IPS DF 6.9 (cell line): Measurements from ENCODE around the gene APOC4.

Source experiments
- DNase-seq: peaks from one replicate; pipeline ENCODE4 v3.0.0-alpha.2; 2013; ENCODE audit warnings: low read depth, low spot score
- H3K27ac ChIP-seq: one replicate; pipeline ENCODE4 v1.5.1; 2013; ENCODE audit warnings: low read length, control low read depth
- H3K27me3 ChIP-seq: 2 replicates; pipeline ENCODE4 v1.6.1; 2013; ENCODE audit warnings: mild to moderate bottlenecking, low read length; ENCODE audit not compliant: control insufficient read depth, insufficient read depth
- H3K36me3 ChIP-seq: 2 replicates; pipeline ENCODE4 v1.6.1; 2013; ENCODE audit warnings: low read length; ENCODE audit not compliant: control insufficient read depth, insufficient read depth
- H3K4me1 ChIP-seq: 2 replicates; pipeline ENCODE4 v1.6.1; 2013; ENCODE audit warnings: low read length; ENCODE audit not compliant: control insufficient read depth, insufficient read depth
- H3K4me3 ChIP-seq: 2 replicates; pipeline ENCODE4 v1.5.1; 2013; ENCODE audit warnings: mild to moderate bottlenecking, low read length
- H3K9me3 ChIP-seq: 2 replicates; pipeline ENCODE4 v1.6.1; 2013; ENCODE audit warnings: low read length, inconsistent platforms; ENCODE audit not compliant: control insufficient read depth, insufficient read depth
- WGBS: extraction: QIAGEN DNeasy Blood & Tissue Kit; methylation state at CpG from one replicate; pipeline ENCODE4 v1.1.7; 2013; ENCODE audit warnings: mixed read lengths, missing lambda C conversion rate; ENCODE audit not compliant: insufficient read length, insufficient coverage; 5-methylcytosine and 5-hydroxymethylcytosine counted together

Gene APOC4

DNA sequence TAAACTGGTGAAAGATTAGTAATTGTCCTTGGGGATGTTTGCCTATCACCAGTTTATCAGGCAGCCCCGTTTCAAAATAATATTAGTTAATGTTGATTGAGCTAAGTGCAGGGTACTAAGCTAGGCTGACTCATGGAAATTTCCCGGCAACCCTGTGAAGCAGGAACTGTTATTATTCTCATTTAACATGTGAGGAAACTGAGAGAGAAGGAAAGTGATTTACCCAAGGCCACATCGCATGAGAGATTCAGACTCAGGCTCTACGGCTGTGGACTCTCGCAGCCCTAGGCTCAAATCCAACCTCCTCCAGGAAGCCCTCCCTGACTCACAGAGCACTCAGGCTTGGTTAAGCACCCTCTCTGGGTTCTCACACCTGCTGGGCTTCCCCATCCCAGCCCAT is 32.8 kb downstream of the APOC4 start:
- H3K27ac ChIP-seq, result no peak overlapping the region
- DNase-seq, result no peak
- no peaks in the 10 kb centered on the region for H3K27me3 ChIP-seq
- no CpG with 5 or more reads among the region's 5 CpGs for WGBS
- H3K9me3 ChIP-seq, result no peaks in the 10 kb centered on the region
- peaks cover 34% of the 10 kb centered on the region; the same call in 1 of the 2 replicates for H3K36me3 ChIP-seq
- H3K4me1 ChIP-seq, result no peaks in the 10 kb centered on the region
- H3K4me3 ChIP-seq, result no peak overlapping the region

- Histone ChIP-seq H3K27ac (no peak overlapping the region), H3K27me3 (no peaks in the 10 kb centered on the region), H3K36me3 (peaks cover 34% of the 10 kb centered on the region; the same call in 1 of the 2 replicates), H3K4me1 (no peaks in the 10 kb centered on the region), H3K9me3 (no peaks in the 10 kb centered on the region), H3K4me3 (no peak overlapping the region)
- no CpG with 5 or more reads among the region's 4 CpGs for WGBS
- DNase-seq, result no peak
Measured at GRCh38 chr19:44975444-44975843, 33.4 kb downstream of the APOC4 start.

GRCh38 chr19:44984005-44984404 is 42.0 kb downstream of the APOC4 start:
- DNase-seq, result no peak
- no CpG with 5 or more reads among the region's 9 CpGs for WGBS

GRCh38 chr19:44985445-44985844 is 43.4 kb downstream of the APOC4 start:
- Histone ChIP-seq H3K27me3 (no peaks in the 10 kb centered on the region), H3K4me3 (no peak overlapping the region), H3K36me3 (peaks cover 8% of the 10 kb centered on the region), H3K4me1 (no peaks in the 10 kb centered on the region), H3K27ac (no peak overlapping the region), H3K9me3 (no peaks in the 10 kb centered on the region)
- DNase-seq, result no peak
- no CpG with 5 or more reads among the region's 4 CpGs for WGBS

More at GRCh38 chr19:44984005-44984404, 42.0 kb downstream of the APOC4 start:
- no peaks in the 10 kb centered on the region for H3K27me3 ChIP-seq
- H3K27ac ChIP-seq, result no peak overlapping the region
- no peaks in the 10 kb centered on the region for H3K9me3 ChIP-seq
- H3K36me3 ChIP-seq, result peaks cover 12% of the 10 kb centered on the region
- H3K4me3 ChIP-seq, result no peak overlapping the region
- H3K4me1 ChIP-seq, result no peaks in the 10 kb centered on the region

- Histone ChIP-seq H3K4me3 (no peak overlapping the region), H3K4me1 (no peaks in the 10 kb centered on the region), H3K9me3 (no peaks in the 10 kb centered on the region), H3K36me3 (peaks cover 10% of the 10 kb centered on the region), H3K27ac (no peak overlapping the region), H3K27me3 (no peaks in the 10 kb centered on the region)
- DNase-seq, result no peak
- no CpG with 5 or more reads among the region's 7 CpGs for WGBS
Measured at GRCh38 chr19:44986389-44986788, 44.4 kb downstream of the APOC4 start.

DNA sequence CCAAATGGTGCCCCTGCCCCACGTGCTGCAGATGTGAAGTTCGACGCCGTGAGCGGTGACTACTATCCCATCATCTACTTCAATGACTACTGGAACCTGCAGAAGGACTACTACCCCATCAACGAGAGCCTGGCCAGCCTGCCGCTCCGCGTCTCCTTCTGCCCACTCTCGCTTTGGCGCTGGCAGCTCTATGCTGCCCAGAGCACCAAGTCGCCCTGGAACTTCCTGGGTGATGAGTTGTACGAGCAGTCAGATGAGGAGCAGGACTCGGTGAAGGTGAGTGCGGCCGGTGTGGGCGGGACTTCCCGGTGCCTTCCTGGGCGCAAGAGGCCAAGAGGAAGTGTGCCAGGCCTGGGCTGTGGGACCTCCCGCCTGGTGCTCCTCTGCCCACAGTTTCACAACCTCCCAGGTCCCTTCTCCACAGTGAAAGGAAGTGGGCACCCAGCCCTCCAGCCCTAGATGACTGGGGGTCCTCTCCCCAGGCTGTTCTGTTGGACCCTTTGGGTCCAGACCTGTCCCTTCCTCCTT is 45.2 kb downstream of the APOC4 start:
- no peaks in the 10 kb centered on the region for H3K4me1 ChIP-seq
- H3K4me3 ChIP-seq, result no peak overlapping the region
- no peaks in the 10 kb centered on the region for H3K27me3 ChIP-seq
- H3K27ac ChIP-seq, result no peak overlapping the region
- WGBS, result no CpG with 5 or more reads among the region's 20 CpGs
- H3K9me3 ChIP-seq, result no peaks in the 10 kb centered on the region
- H3K36me3 ChIP-seq, result peaks cover 14% of the 10 kb centered on the region
- DNase-seq, result no peak

- WGBS, result no CpG with 5 or more reads among the region's 9 CpGs
- Histone ChIP-seq H3K36me3 (peaks cover 21% of the 10 kb centered on the region), H3K4me1 (no peaks in the 10 kb centered on the region), H3K9me3 (no peaks in the 10 kb centered on the region), H3K27me3 (no peaks in the 10 kb centered on the region), H3K27ac (no peak overlapping the region), H3K4me3 (no peak overlapping the region)
- no peak for DNase-seq
Measured at GRCh38 chr19:44988273-44988672, 46.2 kb downstream of the APOC4 start.

DNA sequence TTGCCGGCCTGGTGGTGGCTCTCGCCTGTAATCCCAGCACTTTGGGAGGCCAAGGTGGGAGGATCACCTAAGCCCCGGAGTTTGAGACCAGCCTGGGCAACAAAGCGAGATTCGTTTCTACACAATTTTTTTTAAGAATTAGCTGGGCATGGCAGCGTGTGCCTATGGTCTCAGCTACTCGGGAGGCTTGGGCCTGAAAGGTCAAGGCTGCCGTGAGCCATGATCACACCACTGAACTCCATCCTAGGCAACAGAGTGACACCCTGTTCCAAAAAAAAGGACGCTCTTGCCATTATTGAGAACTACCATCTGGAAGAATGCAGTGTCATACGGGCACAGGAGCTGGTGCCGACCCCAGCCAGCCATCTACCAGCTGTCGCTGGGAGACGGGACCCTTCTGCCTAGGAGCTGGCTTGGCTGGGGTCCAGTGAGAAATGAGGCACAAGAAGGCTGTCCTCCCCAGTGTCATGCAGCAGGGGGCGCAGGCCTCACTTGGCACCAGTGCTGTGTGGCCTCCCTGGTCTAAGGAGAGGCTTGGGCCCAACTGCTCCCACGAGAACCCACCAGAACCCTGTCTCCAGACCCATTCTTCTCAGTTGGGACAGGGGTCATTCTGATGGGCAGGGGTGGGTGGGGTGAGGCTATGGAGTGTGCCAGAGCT is 47.0 kb downstream of the APOC4 start:
- no peak overlapping the region for H3K4me3 ChIP-seq
- no CpG with 5 or more reads among the region's 15 CpGs for WGBS
- H3K27ac ChIP-seq, result no peak overlapping the region
- no peaks in the 10 kb centered on the region for H3K9me3 ChIP-seq
- H3K4me1 ChIP-seq, result no peaks in the 10 kb centered on the region
- H3K27me3 ChIP-seq, result no peaks in the 10 kb centered on the region
- peaks cover 21% of the 10 kb centered on the region for H3K36me3 ChIP-seq
- DNase-seq, result no peak

DNA sequence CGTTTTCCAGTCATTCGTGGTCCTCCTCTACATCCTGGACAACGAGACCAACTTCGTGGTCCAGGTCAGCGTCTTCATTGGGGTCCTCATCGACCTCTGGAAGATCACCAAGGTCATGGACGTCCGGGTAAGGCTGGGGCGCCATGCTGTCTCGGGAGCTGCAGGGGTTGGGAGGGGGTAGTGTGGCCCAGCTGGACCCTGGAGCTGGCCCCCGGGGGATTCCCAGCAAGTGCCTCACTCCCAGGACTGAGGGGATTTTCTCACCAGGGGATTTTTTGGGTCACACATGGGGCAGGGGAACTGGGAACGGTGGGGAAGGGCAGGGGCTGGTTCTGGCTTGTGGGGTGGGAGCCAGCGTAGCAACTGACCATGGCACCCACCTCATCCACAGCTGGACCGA is 48.4 kb downstream of the APOC4 start:
- peaks cover 15% of the 10 kb centered on the region for H3K36me3 ChIP-seq
- no peak overlapping the region for H3K27ac ChIP-seq
- no peak overlapping the region for H3K4me3 ChIP-seq
- no peaks in the 10 kb centered on the region for H3K27me3 ChIP-seq
- no CpG with 5 or more reads among the region's 14 CpGs for WGBS
- H3K4me1 ChIP-seq, result no peaks in the 10 kb centered on the region
- DNase-seq, result no peak
- H3K9me3 ChIP-seq, result no peaks in the 10 kb centered on the region

DNA sequence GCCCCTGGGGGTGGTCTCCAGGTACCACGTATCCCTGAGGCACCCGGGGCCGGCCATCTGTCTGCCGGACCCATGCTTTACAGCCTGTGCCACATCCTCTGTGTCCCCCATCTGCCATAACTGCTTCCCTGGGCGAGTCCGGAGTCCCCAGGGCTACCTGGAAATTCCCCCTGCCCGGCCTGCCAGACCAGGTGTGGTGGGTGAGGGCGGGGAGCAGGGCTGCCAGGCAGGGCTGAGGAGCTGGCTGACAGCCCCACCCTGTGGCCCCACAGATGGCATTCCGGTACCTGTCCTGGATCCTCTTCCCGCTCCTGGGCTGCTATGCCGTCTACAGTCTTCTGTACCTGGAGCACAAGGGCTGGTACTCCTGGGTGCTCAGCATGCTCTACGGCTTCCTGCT is 48.9 kb downstream of the APOC4 start:
- DNase-seq, result no peak
- H3K4me3 ChIP-seq, result no peak overlapping the region
- H3K4me1 ChIP-seq, result no peaks in the 10 kb centered on the region
- peaks cover 15% of the 10 kb centered on the region for H3K36me3 ChIP-seq
- H3K27me3 ChIP-seq, result no peaks in the 10 kb centered on the region
- no peak overlapping the region for H3K27ac ChIP-seq
- H3K9me3 ChIP-seq, result no peaks in the 10 kb centered on the region
- no CpG with 5 or more reads among the region's 12 CpGs for WGBS
